Activated naive CD8-positive, alpha-beta T cell treated with anti-CD3 and anti-CD28 coated beads, Interleukin-2, amount 50 U/mL, for 24 hours (primary cell): ENCODE results near the gene GRHL1.
"Not testable (repeated sequence)": the region's sequence is repeated elsewhere in the genome, so short reads cannot be mapped to it uniquely, and the experiment has no call there.

Source experiments
- ATAC-seq: fragments of 150-1000 bp; cut with Tn5 transposase; one replicate; pipeline ENCODE4 v1.10.0; 2021
- DNase-seq: peaks from one replicate; pipeline ENCODE4 v3.0.0; 2021
- H3K27ac Mint-ChIP-seq: one replicate; pipeline ENCODE4 v1.8.0; 2021; ENCODE audit warnings: mild to moderate bottlenecking, mixed read lengths
- H3K27me3 Mint-ChIP-seq: one replicate; pipeline ENCODE4 v1.8.0; 2021; ENCODE audit warnings: mixed read lengths
- H3K36me3 Mint-ChIP-seq: one replicate; pipeline ENCODE4 v1.8.0; 2021; ENCODE audit warnings: low read depth, mixed read lengths
- H3K4me1 Mint-ChIP-seq: one replicate; pipeline ENCODE4 v1.8.0; 2021; ENCODE audit warnings: mixed read lengths
- H3K4me3 Mint-ChIP-seq: one replicate; pipeline ENCODE4 v1.8.0; 2021; ENCODE audit warnings: mild to moderate bottlenecking, moderate library complexity, mixed read lengths
- H3K9me3 Mint-ChIP-seq: one replicate; pipeline ENCODE4 v1.8.0; 2021; ENCODE audit warnings: mixed read lengths

GRHL1 gene, protein sequence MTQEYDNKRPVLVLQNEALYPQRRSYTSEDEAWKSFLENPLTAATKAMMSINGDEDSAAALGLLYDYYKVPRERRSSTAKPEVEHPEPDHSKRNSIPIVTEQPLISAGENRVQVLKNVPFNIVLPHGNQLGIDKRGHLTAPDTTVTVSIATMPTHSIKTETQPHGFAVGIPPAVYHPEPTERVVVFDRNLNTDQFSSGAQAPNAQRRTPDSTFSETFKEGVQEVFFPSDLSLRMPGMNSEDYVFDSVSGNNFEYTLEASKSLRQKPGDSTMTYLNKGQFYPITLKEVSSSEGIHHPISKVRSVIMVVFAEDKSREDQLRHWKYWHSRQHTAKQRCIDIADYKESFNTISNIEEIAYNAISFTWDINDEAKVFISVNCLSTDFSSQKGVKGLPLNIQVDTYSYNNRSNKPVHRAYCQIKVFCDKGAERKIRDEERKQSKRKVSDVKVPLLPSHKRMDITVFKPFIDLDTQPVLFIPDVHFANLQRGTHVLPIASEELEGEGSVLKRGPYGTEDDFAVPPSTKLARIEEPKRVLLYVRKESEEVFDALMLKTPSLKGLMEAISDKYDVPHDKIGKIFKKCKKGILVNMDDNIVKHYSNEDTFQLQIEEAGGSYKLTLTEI

DNA sequence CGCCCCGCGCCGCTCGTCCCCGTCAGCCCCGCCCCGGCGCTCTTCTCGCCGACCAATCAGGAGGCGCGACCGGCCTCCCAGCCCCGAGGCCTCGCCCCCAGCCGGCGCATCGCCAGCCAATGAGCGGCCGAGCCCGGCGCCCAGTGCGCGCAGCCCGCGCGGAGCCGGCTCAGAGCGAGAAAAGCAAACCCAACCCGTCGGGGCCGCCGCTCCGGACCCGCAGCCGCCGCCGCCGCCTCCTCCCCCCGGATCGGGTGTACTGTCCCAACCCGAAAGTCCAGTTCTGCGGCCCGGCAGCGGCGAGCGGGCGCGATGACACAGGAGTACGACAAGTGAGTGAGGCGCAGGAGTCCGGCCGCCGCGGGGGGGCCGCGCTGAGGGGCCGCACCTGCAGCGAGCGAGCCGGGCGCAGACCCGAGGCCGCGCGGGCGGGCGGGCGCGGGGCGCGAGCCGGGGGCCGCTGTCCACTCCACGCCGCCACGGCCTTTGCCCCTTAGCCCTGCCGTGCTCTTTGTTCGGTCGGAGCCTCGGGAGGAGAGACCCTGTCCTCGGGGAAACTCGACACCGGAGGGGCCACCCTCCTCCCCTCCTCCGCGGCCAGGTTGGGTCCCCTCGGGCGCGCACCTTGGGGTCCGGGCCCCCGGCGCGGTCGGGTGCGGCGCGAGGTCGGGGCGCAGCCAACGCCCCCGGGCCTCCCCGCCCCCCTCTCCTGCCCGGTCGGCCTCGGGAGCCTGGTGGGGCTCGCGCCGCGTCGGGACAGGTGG is at the start of gene GRHL1:
GRHL1 (plus strand) TSS at position 172 of the 764 bp plus-strand sequence; CDS start at position 313, 141 bp downstream.
- peak; percentile 96 for ATAC-seq

DNA sequence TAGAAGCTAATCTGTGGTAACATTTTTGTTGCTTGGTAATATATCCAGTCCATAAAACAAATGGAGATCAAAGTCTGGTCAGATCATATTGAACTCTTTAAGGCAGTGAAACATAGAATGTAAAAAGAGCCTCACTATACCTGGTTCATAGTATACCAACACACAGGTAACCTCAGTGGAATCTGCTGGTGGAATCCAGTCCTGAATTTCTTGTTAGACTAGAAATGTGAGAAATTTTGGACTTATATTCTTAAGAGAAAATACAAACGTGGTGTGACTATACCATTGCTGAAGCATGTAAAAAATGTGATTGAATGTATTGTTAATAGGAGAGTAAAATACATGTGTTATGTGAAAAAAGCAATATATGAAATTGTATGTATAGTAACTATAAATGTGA is 46.1 kb upstream of the GRHL1 start:
- no peak overlapping the region for H3K4me3 Mint-ChIP-seq
- H3K36me3 Mint-ChIP-seq = peaks cover 17% of the 10 kb centered on the region
- no peaks in the 10 kb centered on the region for H3K9me3 Mint-ChIP-seq
- ATAC-seq = no peak
- no peak for DNase-seq
- no peaks in the 10 kb centered on the region for H3K27me3 Mint-ChIP-seq
- peaks cover 2% of the 10 kb centered on the region for H3K4me1 Mint-ChIP-seq
- H3K27ac Mint-ChIP-seq = no peak overlapping the region

More for the DNA sequence above, at the start of gene GRHL1:
- peak within 1 kb of the TSS; percentile 21 for H3K27ac Mint-ChIP-seq
- peak within 1 kb of the TSS; percentile 68 for H3K4me3 Mint-ChIP-seq
- peaks cover 10% of the 10 kb centered on the region for H3K4me1 Mint-ChIP-seq
- peaks cover 51% of the 10 kb centered on the region for H3K27me3 Mint-ChIP-seq
- H3K36me3 Mint-ChIP-seq = no peaks in the 10 kb centered on the region
- DNase-seq = peak; percentile 91
- no peaks in the 10 kb centered on the region for H3K9me3 Mint-ChIP-seq

DNA sequence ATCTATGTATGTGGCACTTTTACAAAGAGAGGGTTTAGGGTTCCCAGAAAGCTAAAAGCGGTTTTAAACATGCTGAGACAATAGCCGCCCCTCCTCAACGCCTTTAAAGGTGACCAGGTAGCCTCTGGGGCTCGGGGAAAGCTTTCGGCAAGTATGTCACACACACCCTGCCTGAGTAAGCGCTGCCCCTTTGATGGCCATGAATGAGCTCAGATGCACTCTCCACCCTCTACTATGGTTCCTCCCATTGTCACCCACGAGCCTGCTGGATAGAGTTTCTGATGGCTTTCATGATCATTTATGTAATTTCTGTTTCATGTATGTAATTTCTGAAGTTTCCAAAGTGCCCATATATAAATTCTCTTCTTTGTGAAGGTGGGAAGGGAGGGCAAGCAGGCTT is 44.1 kb upstream of the GRHL1 start:
- peaks cover 22% of the 10 kb centered on the region for H3K36me3 Mint-ChIP-seq
- no peaks in the 10 kb centered on the region for H3K27me3 Mint-ChIP-seq
- H3K4me1 Mint-ChIP-seq = peaks cover 2% of the 10 kb centered on the region
- no peak overlapping the region for H3K4me3 Mint-ChIP-seq
- no peaks in the 10 kb centered on the region for H3K9me3 Mint-ChIP-seq
- H3K27ac Mint-ChIP-seq = no peak overlapping the region
- no peak for DNase-seq
- ATAC-seq = no peak

DNA sequence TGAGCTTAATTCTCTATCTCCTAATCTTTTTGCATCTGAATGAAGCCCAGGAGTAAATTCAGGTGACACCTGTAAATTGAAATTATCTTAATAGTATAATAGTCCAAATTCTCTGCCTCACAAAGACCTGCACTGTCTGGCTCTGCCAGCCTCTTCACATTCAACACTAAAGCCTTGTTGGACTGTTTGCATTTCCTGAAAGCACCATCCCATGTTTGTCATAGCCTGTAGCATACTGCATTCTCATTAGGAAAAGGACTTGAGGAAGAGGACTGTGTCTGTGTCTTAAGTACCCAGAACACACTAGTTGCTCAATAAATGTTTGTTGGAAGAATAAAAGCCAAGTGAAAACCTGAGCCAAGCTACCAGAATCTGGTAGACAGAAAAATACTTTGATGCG is 42.9 kb upstream of the GRHL1 start:
- no peaks in the 10 kb centered on the region for H3K9me3 Mint-ChIP-seq
- peaks cover 32% of the 10 kb centered on the region for H3K36me3 Mint-ChIP-seq
- no peak overlapping the region for H3K27ac Mint-ChIP-seq
- DNase-seq (no peak), ATAC-seq (no peak)
- H3K27me3 Mint-ChIP-seq = no peaks in the 10 kb centered on the region
- H3K4me3 Mint-ChIP-seq = no peak overlapping the region
- peaks cover 2% of the 10 kb centered on the region for H3K4me1 Mint-ChIP-seq

DNA sequence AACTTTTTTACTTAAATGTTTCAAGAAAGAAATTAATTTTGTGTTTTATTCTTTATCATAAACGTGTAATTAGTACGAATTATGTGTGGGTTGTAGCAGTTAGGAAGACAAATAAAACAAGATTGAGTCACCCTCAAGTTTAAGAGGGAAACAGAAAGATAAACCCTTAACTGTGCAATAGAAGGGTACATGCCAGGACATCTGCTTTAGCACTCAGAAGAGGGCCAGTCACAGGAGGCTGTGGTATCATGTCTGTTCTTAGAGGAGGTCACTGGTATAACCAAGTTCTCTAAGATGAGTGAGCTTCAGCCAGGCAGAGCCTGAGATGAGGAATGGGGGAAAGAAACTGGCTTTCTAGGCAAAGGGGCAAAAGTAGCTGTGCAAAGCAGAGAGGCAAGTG is 42.4 kb upstream of the GRHL1 start:
- ATAC-seq (no peak), DNase-seq (no peak)
- H3K27ac Mint-ChIP-seq = no peak overlapping the region
- peaks cover 35% of the 10 kb centered on the region for H3K36me3 Mint-ChIP-seq
- H3K27me3 Mint-ChIP-seq = no peaks in the 10 kb centered on the region
- H3K4me1 Mint-ChIP-seq = peaks cover 4% of the 10 kb centered on the region
- no peaks in the 10 kb centered on the region for H3K9me3 Mint-ChIP-seq
- no peak overlapping the region for H3K4me3 Mint-ChIP-seq

DNA sequence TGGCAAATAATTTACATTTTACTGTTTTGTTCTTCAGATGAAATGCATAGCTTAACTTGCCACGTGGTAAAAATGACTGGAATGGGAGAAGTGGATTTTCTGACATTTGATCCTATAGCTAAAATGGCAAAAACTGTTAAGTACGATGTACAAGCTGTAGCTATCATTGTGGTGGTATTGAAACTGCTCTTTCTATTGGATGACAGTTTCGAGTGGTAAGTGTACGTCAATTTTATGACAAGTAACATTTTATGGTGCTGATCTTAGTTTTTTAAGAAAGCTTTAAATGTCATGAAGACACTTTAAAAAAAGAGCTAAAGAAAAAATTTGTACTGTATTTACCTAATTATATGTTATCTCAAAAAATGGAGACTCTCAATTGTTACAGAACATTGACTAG is 40.8 kb upstream of the GRHL1 start:
- ATAC-seq = no peak
- DNase-seq = no peak
- Mint-ChIP-seq H3K27me3 (no peaks in the 10 kb centered on the region), H3K4me3 (no peak overlapping the region), H3K4me1 (peaks cover 12% of the 10 kb centered on the region), H3K36me3 (peaks cover 35% of the 10 kb centered on the region), H3K27ac (no peak overlapping the region), H3K9me3 (no peaks in the 10 kb centered on the region)

DNA sequence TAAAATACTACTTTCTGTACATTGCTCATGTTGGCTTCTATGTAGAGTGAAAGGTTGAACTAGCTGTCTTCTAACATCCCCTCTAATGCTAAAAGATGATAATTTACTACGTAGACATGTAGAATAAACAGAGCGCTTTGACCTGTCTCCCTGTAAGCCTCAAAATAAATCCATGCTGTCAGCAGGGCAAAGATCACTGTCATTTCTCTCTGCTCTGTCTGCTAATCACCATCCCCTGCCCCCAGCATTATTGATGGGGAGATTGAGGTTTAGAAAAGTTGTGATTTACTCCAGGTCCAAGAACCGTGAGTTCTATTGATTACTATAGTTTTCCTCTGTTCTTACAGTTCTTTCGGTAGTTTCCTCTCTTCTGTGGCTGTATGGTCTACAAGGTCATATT is 39.0 kb upstream of the GRHL1 start:
- H3K27me3 Mint-ChIP-seq = no peaks in the 10 kb centered on the region
- ATAC-seq = no peak
- peaks cover 12% of the 10 kb centered on the region for H3K4me1 Mint-ChIP-seq
- no peak overlapping the region for H3K4me3 Mint-ChIP-seq
- peaks cover 31% of the 10 kb centered on the region for H3K36me3 Mint-ChIP-seq
- no peaks in the 10 kb centered on the region for H3K9me3 Mint-ChIP-seq
- DNase-seq = no peak
- H3K27ac Mint-ChIP-seq = no peak overlapping the region

DNA sequence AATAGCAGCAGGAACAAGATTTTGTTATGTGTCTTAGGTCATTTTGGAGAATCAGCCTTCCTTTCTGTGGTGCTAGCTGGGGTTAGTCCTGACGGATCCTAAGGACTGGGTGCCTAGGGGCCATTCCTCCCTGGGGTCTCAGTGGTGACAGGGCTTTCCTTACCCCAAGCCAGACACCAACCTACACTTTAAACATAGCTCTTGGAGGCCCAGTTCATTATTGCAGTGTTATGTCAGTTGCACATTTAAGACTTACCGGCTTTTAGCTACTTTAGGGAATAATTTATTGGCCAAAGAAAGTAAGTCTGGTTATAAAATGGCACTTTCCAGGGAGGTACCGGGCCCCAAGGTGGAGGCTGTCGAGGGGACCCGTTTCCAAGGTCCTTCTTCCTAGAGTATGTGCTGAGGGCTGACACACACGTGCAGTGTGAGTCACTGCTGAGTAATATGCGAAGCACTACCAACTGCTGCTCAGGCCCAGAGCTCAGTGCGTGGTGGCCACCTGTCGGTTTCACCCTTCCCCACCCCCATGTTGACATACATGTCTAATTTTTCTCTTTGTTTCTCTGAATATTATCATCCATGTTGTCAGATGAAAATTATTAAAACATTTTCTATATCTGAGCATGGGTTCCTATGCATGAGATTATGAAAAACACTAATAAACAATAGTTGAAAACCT is 37.0 kb upstream of the GRHL1 start:
- peak; percentile 36 for DNase-seq
- no peak overlapping the region for H3K4me3 Mint-ChIP-seq
- ATAC-seq = peak; percentile 100

DNA sequence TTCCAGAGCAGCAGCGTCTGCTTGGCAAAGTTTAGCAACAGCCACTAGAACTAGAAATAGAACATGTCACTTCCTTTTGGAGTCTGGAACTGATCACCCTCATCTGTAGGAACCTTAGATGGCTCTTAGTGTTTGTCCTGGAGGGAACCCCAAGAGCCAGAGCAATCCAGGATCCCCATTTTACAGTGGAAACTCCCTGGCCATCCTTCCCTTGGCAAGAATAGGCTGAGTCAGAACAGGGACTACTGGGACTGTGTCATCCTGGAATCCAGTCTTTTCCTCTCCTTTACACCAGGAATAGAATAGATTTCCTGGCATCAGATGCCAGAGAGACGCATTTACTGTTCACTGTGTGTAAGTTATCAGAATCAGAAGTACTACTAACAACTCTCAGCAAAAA is 33.2 kb upstream of the GRHL1 start:
- no peak overlapping the region for H3K27ac Mint-ChIP-seq
- H3K4me1 Mint-ChIP-seq = peaks cover 10% of the 10 kb centered on the region
- DNase-seq (no peak), ATAC-seq (no peak)
- no peaks in the 10 kb centered on the region for H3K27me3 Mint-ChIP-seq
- no peak overlapping the region for H3K4me3 Mint-ChIP-seq
- H3K36me3 Mint-ChIP-seq = peaks cover 33% of the 10 kb centered on the region
- no peaks in the 10 kb centered on the region for H3K9me3 Mint-ChIP-seq

More for the DNA sequence above, 37.0 kb upstream of the GRHL1 start:
- H3K4me1 Mint-ChIP-seq = peaks cover 10% of the 10 kb centered on the region
- H3K27me3 Mint-ChIP-seq = no peaks in the 10 kb centered on the region
- H3K36me3 Mint-ChIP-seq = peaks cover 31% of the 10 kb centered on the region
- H3K27ac Mint-ChIP-seq = no peak overlapping the region
- H3K9me3 Mint-ChIP-seq = no peaks in the 10 kb centered on the region

DNA sequence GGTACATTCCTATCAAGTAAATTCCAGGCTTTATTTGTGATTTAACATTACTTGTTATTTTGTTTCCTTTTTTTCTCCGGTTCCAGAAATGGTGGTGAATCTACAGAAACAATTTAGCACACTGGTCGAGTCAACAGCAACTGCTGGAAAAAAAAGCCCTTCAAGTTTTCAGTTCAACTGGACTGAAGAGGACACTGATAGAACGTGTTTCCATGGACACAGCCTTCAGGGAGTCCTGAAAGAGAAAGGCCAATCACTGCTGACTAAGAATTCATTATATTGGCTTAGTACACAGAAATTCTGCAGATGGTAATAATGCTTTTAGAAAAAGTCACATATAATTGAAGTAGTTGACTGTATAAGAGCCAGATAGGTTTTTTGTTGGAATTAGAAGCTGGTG is 32.0 kb upstream of the GRHL1 start:
- Mint-ChIP-seq H3K36me3 (peaks cover 31% of the 10 kb centered on the region), H3K9me3 (no peaks in the 10 kb centered on the region)

DNA sequence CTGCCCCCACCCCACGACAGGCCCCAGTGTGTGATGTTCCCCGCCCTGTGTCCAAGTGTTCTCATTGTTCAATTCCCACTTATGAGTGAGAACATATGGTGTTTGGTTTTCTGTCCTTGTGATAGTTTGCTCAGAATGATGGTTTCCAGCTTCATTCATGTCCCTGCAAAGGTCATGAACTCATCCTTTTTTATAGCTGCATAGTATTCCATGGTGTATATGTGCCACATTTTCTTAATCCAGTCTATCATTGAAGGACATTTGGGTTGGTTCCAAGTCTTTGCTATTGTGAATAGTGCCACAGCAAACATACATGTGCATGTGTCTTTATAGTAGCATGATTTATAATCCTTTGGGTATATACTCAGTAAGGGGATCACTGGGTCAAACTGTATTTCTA is 24.5 kb upstream of the GRHL1 start:
- not testable (repeated sequence) for H3K4me3 Mint-ChIP-seq, DNase-seq, H3K27me3 Mint-ChIP-seq, H3K27ac Mint-ChIP-seq, H3K4me1 Mint-ChIP-seq, H3K9me3 Mint-ChIP-seq, ATAC-seq
- H3K36me3 Mint-ChIP-seq = peaks cover 59% of the 10 kb centered on the region

More for the DNA sequence above, 32.0 kb upstream of the GRHL1 start:
- H3K27me3 Mint-ChIP-seq = no peaks in the 10 kb centered on the region
- H3K4me1 Mint-ChIP-seq = peaks cover 3% of the 10 kb centered on the region
- no peak for DNase-seq
- H3K4me3 Mint-ChIP-seq = no peak overlapping the region
- no peak overlapping the region for H3K27ac Mint-ChIP-seq
- ATAC-seq = no peak

DNA sequence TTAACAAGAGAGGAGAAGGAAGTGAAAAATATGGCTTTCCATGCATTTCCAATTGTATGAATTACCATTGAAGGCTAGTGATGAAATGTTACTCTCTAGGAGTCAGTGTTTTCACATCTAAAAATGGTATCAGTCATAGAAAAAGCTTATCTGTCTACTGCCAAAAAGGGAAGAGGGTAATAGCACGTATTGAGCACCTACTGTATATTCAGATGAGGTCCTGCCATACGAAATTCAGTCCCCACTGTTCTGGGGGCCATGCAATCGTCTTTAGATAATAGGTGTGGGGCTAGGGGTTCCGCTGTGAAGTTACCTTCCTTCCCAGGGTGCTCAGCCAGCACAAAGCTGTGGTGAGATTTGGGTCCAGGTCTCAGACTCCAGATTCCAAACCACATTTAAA is 14.2 kb upstream of the GRHL1 start:
- no peak overlapping the region for H3K27ac Mint-ChIP-seq

DNA sequence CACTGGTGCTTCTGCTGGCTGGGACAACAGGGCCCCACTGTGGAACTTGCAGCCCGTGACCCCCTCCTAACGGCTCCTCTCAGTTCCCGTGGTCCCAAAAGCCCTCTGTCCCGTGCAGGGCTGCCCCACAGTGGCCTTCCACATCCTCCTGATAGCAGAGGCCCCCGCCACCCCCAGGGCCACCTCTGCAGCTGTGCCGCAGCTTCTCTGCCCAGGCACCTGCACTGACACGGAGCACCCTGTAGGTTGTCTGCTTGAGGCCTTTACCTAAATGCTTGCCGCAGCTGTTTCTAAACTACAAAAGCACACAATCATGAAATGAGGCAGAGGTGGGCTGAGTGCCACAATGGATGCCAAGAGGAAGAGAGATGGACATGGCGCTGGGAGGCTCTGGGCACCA is 13.5 kb upstream of the GRHL1 start:
- no peak overlapping the region for H3K27ac Mint-ChIP-seq
- ATAC-seq = peak; percentile 17
- no peaks in the 10 kb centered on the region for H3K9me3 Mint-ChIP-seq
- H3K4me3 Mint-ChIP-seq = no peak overlapping the region
- H3K36me3 Mint-ChIP-seq = peaks cover 21% of the 10 kb centered on the region
- peaks cover 4% of the 10 kb centered on the region for H3K4me1 Mint-ChIP-seq
- H3K27me3 Mint-ChIP-seq = no peaks in the 10 kb centered on the region
- no peak for DNase-seq

More for the DNA sequence above, 14.2 kb upstream of the GRHL1 start:
- ATAC-seq = no peak
- Mint-ChIP-seq H3K4me1 (peaks cover 4% of the 10 kb centered on the region), H3K9me3 (no peaks in the 10 kb centered on the region), H3K27me3 (no peaks in the 10 kb centered on the region), H3K4me3 (no peak overlapping the region), H3K36me3 (peaks cover 22% of the 10 kb centered on the region)
- no peak for DNase-seq
